GM21576 (cell line): Measurements from ENCODE around the gene TMPRSS5.
"Not testable (repeated sequence)": the region's sequence is repeated elsewhere in the genome, so short reads cannot be mapped to it uniquely, and the experiment has no call there.

Experiments
- ATAC-seq: cut with Tn5 transposase; IDR thresholded peaks from one replicate; pipeline ENCODE4 v1.9.1; 2021; ENCODE audit warnings: mild to moderate bottlenecking, moderate library complexity; ENCODE audit not compliant: unreplicated experiment

Gene TMPRSS5

GRCh38 chr11:113697756-113698407 is 8.2 kb downstream of the TMPRSS5 start:
- ATAC-seq: no peak

- no peak for ATAC-seq
These were observed 9.0 kb downstream of the TMPRSS5 start for GRCh38 chr11:113697111-113697510.

- no peak for ATAC-seq
These were observed 10.9 kb downstream of the TMPRSS5 start for GRCh38 chr11:113695207-113695606.

GRCh38 chr11:113694390-113694789 is 11.7 kb downstream of the TMPRSS5 start:
- ATAC-seq: no peak

GRCh38 chr11:113693030-113693429 is 13.1 kb downstream of the TMPRSS5 start:
- no peak for ATAC-seq

DNA sequence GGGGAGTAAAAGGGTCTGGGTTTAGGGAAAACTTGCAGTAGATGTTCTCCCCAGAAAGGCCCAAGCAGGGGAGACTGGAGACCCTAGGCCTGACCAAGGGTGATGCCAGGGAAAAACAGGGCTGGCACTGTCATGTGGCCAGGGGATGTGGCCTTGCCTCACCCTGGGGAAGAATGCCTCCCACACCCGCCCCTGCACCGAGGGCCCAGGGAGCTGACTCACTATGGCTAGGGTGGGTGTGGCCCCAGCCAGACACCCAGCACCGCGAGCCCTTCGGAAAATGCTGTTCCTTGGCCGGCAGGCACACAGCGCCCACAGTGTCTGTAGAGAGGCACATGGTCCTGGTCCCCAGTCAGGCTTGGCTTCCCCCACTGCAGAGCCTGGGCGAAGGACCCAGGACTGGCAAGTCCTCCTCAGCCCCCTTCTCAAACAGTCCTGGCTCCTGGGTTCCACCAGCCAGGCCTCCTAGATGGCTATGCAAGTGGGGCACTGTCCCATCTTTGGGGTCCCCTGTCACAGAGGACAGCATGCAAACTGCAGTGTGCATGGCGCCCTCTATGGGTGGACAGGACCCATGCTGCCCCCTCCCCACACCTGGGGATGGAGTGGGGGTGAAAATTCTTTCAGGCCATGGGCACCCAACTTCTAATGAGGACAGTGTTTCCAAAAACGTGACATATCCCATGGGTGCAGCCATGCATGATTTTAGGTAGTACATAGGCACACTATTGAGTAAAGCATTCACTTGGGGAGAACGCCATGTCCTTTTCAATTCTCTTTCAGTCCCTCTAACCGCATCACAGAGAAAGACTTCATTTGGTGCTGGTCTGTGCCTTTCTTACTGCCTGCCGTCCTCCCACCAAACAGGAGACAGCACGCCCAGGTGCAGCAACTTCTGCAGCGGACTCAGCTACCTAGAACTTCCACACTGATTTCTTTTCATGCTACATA is 15.2 kb downstream of the TMPRSS5 start:
- no peak for ATAC-seq

GRCh38 chr11:113689768-113690618 is 16.1 kb downstream of the TMPRSS5 start:
- no peak for ATAC-seq

GRCh38 chr11:113685654-113686359 is 20.3 kb downstream of the TMPRSS5 start:
- no peak for ATAC-seq

DNA sequence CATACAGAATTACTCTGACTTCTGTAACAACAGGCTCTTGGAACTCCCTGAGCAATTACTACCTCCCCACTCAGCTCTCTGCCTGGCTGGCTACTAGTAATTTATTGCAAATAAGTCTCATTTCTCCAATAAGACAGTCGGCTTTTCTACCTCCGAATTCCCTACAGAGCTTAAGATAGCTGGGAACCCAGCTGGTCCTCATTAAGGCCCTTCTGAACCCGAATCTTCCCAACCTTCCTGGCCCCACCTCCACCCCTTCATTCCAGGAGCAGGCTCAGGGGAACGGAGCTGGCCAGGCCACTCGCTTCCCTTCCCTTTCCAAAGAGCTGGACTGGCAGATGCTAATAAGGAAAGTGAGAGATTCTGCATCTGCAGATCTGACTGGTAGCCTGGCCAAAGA is 21.6 kb downstream of the TMPRSS5 start:
- ATAC-seq: no peak

DNA sequence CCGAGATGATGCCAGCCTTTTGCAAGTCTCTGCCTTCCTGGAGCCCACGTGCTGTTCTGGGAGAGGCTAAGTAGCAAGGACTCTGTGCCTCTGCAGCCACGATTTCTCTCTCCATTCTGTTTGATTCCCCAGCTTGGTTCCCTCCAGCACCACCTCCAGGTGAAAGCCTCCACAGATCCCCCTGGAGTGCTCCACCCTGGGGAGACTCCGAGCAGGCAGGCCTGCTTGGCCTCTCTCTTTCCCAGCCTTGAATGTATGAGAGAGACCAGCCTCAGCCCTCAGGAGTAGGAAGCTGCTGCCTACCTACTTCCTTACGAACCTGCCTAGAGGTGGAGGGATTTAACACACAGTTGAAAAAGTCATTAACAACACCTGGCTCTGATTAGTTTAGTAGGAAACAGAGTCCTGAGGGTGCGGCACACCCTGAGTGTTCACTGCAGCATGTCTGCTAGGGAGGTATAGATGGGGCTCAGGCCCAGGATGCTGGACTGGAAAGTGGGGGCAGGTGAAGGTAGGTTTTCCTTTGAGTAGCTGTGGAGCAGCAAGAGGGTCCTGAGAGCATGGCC is 22.5 kb downstream of the TMPRSS5 start:
- ATAC-seq: no peak

DNA sequence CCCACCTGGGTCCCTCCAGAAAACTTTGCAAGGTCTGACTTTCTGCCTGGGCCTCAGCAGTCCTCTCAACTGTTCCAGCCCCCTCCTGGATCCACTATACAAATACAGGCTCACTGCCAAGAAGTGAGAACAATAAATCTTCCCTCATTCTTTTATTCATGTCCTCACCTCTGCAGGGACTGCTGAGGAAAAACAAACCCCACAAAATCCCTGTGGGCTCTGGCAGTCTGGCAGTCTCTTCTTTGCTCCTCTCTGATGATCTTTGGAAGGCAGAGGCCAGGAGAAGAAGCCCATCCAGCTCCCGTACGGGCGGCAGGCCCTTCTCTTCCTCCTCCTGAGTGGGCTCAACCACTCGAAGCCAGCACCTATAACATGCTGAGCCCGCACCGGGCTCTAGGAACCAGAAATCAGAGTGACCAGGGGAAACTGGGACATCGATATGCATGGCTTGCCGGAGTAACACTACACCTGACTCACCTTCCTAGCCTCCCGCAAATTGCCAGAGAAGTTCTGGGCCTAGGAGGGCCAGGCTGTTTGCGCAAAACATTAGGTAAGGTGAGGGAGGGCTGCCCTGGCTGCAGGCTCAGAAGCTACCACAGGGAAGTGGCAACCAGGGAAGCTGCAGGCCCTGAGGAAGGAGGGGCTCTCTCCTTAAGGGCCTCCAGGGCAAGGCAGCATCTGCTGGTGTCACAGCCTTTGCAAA is 24.2 kb downstream of the TMPRSS5 start:
- no peak for ATAC-seq

DNA sequence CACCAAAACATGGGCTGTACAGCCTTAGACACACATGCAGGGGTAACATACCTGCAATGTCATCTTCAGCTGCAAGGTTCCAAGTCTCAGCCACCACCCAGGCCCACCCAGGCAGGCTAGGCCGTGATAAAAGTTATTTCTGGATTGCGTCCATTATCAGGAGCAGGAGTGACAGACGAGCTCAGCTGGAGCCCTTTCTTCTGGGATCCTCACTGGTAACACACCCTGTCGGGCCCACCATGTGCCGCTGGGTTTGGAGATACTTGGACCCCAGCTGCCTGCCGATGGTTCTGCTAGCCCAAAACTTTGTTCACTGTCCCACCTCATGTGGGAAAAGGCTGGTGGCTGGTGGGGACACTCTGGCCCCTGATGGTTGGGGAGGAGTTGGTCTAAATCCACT is 24.8 kb downstream of the TMPRSS5 start:
- no peak for ATAC-seq

GRCh38 chr11:113677685-113678084 is 28.4 kb downstream of the TMPRSS5 start:
- ATAC-seq: no peak

- no peak for ATAC-seq
These were observed 30.5 kb downstream of the TMPRSS5 start for GRCh38 chr11:113675565-113675964.

DNA sequence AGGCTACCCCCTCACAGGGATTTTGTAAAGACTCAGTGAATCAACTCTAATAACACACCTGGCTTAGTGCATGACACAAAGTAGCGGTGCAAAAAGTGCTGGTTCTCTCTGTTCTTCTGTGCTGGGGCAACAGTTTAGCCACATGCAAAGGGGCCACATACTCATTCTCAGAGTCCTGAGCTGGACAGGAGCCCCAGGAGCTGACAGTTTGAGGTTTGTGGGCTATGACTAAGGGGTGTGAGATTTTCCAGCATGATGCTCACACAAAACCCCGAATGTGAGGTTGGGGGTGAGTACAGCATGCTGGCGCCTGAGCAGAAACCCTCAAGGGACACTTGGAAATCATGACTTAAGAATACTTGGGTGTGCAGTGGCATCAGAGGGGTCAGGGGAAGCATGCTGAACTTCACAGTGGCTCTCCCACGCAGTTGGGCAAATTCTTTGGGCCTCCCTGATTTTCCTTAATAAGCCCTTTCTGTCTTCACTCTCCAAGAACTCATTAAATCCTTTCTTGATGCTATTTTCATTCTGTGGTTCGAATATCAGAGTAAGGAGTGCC is 31.0 kb downstream of the TMPRSS5 start:
- peak; percentile 52 for ATAC-seq

DNA sequence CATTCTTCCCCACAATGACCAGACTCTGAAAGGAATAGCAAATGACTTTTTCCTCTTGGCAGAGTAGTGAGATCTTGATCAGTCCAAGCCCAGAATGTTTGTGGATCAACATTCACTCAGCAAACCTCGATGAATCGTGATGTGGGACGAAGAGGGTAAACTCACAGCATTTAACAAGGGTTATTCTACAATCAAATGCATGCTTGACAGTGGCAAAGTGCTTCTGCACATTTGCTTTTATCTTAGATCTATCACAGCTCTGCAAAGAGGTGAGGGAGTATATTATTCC is 31.8 kb downstream of the TMPRSS5 start:
- no peak for ATAC-seq

- ATAC-seq: no peak
These were observed 32.3 kb downstream of the TMPRSS5 start for GRCh38 chr11:113673550-113674396.

- not testable (repeated sequence) for ATAC-seq
These were observed 34.2 kb downstream of the TMPRSS5 start for GRCh38 chr11:113671914-113672313.

- ATAC-seq: no peak
These were observed 35.3 kb downstream of the TMPRSS5 start for GRCh38 chr11:113670831-113671215.
